Measurements from ENCODE around the gene LGALSL. TPM values are rescaled to one million over a fixed set of nuclear protein-coding genes. Genes with fewer than 3 reads are reported as not detected.
"Not testable (repeated sequence)": the region's sequence is repeated elsewhere in the genome, so short reads cannot be mapped to it uniquely, and the experiment has no call there.

The LGALSL gene
- total and polyA plus RNA-seq, 5 experiments from 2014 or later: 0.32 to 1.4 (median 0.73) TPM

DNA sequence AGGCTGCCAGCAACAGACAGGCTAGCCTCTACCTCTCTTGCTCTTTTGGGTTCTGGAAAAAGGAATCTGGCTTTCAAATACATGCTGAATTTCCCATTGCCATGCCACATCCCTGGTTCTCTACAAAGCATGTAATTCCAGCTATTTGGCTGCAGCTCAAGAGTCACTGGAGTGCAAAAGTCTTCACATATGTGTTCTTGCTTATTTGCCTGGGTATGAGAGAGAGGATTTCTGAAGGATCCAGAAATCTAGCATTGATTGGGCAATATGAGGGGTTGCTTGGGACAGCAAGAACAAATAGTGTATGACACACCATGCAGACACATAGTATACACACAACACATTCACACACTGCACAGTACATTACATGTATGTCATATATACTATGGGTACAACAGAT, 30.7 kb upstream of the LGALSL start:
- ATAC-seq: no peak
- Mint-ChIP-seq H3K27ac (no peak overlapping the region), H3K9me3 (no peaks in the 10 kb centered on the region), H3K27me3 (no peaks in the 10 kb centered on the region), H3K4me3 (no peak overlapping the region), H3K36me3 (no peaks in the 10 kb centered on the region), H3K4me1 (no peaks in the 10 kb centered on the region)
- no peak for DNase-seq
- POLR2A ChIA-PET: no interaction called here

GRCh38 chr2:64424416-64424987, 29.5 kb upstream of the LGALSL start:
- H3K36me3 Mint-ChIP-seq: no peaks in the 10 kb centered on the region
- no peaks in the 10 kb centered on the region for H3K9me3 Mint-ChIP-seq
- H3K27me3 Mint-ChIP-seq: peaks cover 0 to 5% (median 1%) of the 10 kb centered on the region in 5 donors
- ATAC-seq (no peak), DNase-seq (no peak)
- POLR2A ChIA-PET: no interaction called here
- H3K27ac Mint-ChIP-seq: no peak overlapping the region
- H3K4me3 Mint-ChIP-seq: no peak overlapping the region
- H3K4me1 Mint-ChIP-seq: no peaks in the 10 kb centered on the region

GRCh38 chr2:64426183-64426952, 27.6 kb upstream of the LGALSL start:
- Mint-ChIP-seq H3K4me1 (no peaks in the 10 kb centered on the region), H3K27me3 (peaks cover 0 to 7% (median 3%) of the 10 kb centered on the region in 5 donors), H3K9me3 (no peaks in the 10 kb centered on the region), H3K36me3 (peaks cover 0 to under 1% (median 0%) of the 10 kb centered on the region in 3 donors), H3K4me3 (no peak overlapping the region), H3K27ac (no peak overlapping the region)
- no peak for DNase-seq
- no peak for ATAC-seq
- POLR2A ChIA-PET: no interaction called here

DNA sequence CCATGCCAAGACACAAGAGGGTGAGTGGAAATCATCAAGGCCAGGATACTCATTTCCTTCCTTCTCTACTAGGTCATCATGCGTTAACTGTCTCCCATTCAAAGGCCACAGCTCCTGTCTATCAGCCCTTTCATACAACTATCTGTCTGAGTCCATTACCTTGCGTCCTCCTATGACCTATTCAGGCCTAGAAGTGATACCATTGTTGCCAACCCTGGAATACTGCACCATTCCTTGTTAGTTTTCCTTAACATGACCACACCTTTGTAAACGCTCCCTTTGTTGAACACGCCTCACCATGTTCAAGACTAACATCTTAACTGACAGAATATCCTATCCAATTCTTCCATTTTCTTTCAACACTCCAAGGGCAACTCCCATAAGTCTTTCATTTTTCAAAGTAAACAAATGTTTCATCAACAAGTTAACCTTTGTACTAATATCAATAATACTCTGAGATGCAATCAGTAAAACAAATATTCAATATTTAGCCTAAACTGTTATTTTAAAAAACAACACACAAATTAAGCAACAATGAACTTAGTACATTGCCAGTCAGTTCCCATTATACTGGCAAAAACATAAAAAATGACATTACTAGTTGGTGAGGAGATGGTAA, 19.8 kb upstream of the LGALSL start:
- Mint-ChIP-seq H3K4me1 (peaks cover 0 to 3% (median 0%) of the 10 kb centered on the region in 4 donors), H3K27me3 (peaks cover 17 to 43% (median 26%) of the 10 kb centered on the region in 5 donors)

GRCh38 chr2:64437883-64438282, 16.1 kb upstream of the LGALSL start:
- DNase-seq (no peak), ATAC-seq (no peak)
- Mint-ChIP-seq H3K27ac (no peak overlapping the region), H3K4me3 (no peak overlapping the region), H3K27me3 (peaks cover 25 to 62% (median 27%) of the 10 kb centered on the region in 5 donors), H3K36me3 (peaks cover 0 to 4% (median 0%) of the 10 kb centered on the region in 3 donors), H3K9me3 (no peaks in the 10 kb centered on the region), H3K4me1 (no peaks in the 10 kb centered on the region)
- POLR2A ChIA-PET: no interaction called here

More for the DNA sequence above, 19.8 kb upstream of the LGALSL start:
- no peak for DNase-seq
- Mint-ChIP-seq H3K4me3 (no peak overlapping the region), H3K36me3 (peaks cover 0 to 11% (median 4%) of the 10 kb centered on the region in 3 donors), H3K9me3 (peaks cover 0 to 5% (median 0%) of the 10 kb centered on the region in 9 donors), H3K27ac (no peak overlapping the region)
- no peak for ATAC-seq
- POLR2A ChIA-PET: no interaction called here

DNA sequence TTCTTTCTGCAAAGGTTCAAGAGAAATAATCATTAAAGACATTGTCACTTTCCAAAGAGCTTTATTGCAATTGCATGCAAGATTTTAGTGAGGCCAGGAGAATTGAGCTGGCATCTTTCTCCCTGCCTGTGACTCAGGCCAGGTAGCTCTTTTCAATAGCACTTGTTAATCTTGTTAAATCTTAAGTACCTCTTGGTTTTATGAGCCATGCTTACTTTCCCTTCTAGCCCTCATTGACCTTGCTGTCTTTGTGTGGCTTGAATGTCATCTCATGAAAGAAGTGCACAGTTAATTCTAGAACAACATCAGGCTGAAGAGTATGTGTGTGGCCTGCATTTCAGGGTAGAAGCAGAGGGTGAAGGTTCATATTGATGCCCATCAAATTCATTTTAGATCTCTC, 14.8 kb upstream of the LGALSL start:
- H3K36me3 Mint-ChIP-seq: no peaks in the 10 kb centered on the region
- H3K4me1 Mint-ChIP-seq: no peaks in the 10 kb centered on the region
- ATAC-seq: no peak
- H3K9me3 Mint-ChIP-seq: no peaks in the 10 kb centered on the region
- no peak overlapping the region for H3K4me3 Mint-ChIP-seq
- POLR2A ChIA-PET: interaction anchor here (0.6 kb wide), 2 partner anchors 55 to 597 kb away, joined by 4 read pairs; no protein-coding TSS in a partner anchor
- peaks cover 19 to 61% (median 28%) of the 10 kb centered on the region in 5 donors for H3K27me3 Mint-ChIP-seq
- DNase-seq: no peak
- no peak overlapping the region for H3K27ac Mint-ChIP-seq

- no peak for DNase-seq
- no peaks in the 10 kb centered on the region for H3K9me3 Mint-ChIP-seq
- POLR2A ChIA-PET: no interaction called here
- H3K27me3 Mint-ChIP-seq: peaks cover 16 to 56% (median 29%) of the 10 kb centered on the region in 5 donors
- ATAC-seq: no peak
- no peaks in the 10 kb centered on the region for H3K4me1 Mint-ChIP-seq
- no peak overlapping the region for H3K4me3 Mint-ChIP-seq
- no peaks in the 10 kb centered on the region for H3K36me3 Mint-ChIP-seq
- no peak overlapping the region for H3K27ac Mint-ChIP-seq
Measured at GRCh38 chr2:64440843-64441242, 13.1 kb upstream of the LGALSL start.

DNA sequence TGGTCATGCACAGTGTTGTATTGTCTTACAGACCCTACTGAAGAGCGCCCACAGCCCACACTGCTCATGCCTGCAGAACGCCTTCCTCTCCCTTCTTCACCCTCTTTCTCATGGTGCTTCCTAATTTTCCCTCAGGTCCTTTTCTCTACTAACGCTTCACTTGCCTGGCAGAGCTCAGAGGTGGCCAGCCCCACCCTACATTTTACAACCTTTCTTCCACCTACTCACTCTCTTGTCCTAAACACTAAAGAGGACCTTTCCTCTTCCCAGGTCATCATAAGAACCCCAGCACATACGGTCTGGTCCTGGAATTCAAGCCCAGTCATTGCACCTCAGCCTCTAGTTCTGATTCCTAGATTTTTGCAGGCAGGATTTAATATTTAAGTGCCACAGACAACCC, 11.7 kb upstream of the LGALSL start:
- POLR2A ChIA-PET: no interaction called here
- no peak for DNase-seq

DNA sequence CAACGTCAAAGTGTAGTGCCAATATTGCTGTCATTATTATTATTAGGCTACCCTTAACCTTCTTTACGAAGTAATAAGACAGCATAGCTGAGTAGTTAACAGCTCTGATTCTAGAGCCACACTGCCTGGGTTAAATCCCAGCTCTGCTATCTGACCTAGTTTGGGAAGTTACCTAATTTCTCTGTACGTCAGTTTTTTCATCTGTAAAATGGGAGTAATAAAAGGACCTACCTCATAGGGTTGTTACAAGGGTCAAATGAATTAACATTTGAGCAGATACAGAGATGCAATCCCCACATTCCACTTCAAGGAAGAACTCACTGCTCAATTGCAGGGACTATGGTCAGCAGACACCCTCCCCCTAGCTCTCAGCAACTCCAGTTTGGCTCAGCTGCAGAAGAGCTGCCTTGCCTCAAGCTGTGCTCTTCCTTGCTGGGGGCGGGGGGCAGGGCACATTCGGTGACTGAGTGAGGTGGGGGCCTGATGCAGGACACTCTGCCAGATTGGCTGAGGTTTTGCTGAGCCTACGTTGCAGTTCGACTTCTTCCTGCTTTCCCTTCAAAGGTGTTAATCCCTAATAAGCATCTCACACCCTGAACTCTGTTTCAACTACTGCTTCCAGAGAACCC, 11.0 kb upstream of the LGALSL start:
- Mint-ChIP-seq H3K27me3 (peaks cover 10 to 44% (median 24%) of the 10 kb centered on the region in 5 donors), H3K4me3 (no peak overlapping the region), H3K36me3 (no peaks in the 10 kb centered on the region), H3K9me3 (no peaks in the 10 kb centered on the region), H3K4me1 (no peaks in the 10 kb centered on the region), H3K27ac (no peak overlapping the region)
- POLR2A ChIA-PET: no interaction called here
- DNase-seq (no peak), ATAC-seq (no peak)

More for the DNA sequence above, 11.7 kb upstream of the LGALSL start:
- no peak overlapping the region for H3K27ac Mint-ChIP-seq
- H3K9me3 Mint-ChIP-seq: no peaks in the 10 kb centered on the region
- peaks cover 10 to 44% (median 24%) of the 10 kb centered on the region in 5 donors for H3K27me3 Mint-ChIP-seq
- no peak for ATAC-seq
- no peaks in the 10 kb centered on the region for H3K4me1 Mint-ChIP-seq
- no peak overlapping the region for H3K4me3 Mint-ChIP-seq
- no peaks in the 10 kb centered on the region for H3K36me3 Mint-ChIP-seq

GRCh38 chr2:64445970-64446369, 8.0 kb upstream of the LGALSL start:
- H3K9me3 Mint-ChIP-seq, ATAC-seq, H3K36me3 Mint-ChIP-seq, DNase-seq, H3K4me3 Mint-ChIP-seq, H3K4me1 Mint-ChIP-seq: not testable (repeated sequence)
- POLR2A ChIA-PET: interaction anchor here (0.7 kb wide), 1 partner anchor 343 kb away, joined by 3 read pairs; no protein-coding TSS in a partner anchor
- Mint-ChIP-seq H3K27ac (peak overlapping the region in 1 of 10 donors; percentile 83), H3K27me3 (peaks cover 7 to 22% (median 18%) of the 10 kb centered on the region in 5 donors)

- Mint-ChIP-seq H3K4me1 (no peaks in the 10 kb centered on the region), H3K27me3 (peaks cover 2 to 17% (median 13%) of the 10 kb centered on the region in 5 donors), H3K9me3 (no peaks in the 10 kb centered on the region), H3K36me3 (no peaks in the 10 kb centered on the region), H3K4me3 (no peak overlapping the region), H3K27ac (no peak overlapping the region)
- no peak for DNase-seq
- ATAC-seq: no peak
- POLR2A ChIA-PET: no interaction called here
Measured at GRCh38 chr2:64447317-64448040, 6.5 kb upstream of the LGALSL start.

DNA sequence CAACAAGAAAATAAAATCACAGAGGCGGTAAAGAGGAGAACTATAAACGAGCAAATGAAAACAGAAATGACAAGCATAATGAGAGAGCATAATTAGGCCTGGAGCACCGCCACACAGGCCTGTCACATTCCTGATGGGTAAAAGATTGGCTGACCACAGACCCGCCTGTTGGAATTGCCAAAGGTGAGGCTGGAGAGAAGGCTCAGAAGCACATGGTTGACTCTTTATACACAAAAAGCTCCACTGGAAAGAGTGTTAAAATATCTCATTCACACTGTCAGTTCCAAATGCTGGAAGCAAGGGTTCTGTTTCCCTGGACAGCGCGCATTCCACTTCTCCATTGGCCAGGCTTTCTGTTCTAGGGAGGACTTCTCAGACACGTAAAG, 5.9 kb upstream of the LGALSL start:
- H3K9me3 Mint-ChIP-seq: no peaks in the 10 kb centered on the region
- H3K4me1 Mint-ChIP-seq: no peaks in the 10 kb centered on the region
- no peak for DNase-seq
- H3K27ac Mint-ChIP-seq: no peak overlapping the region
- no peak overlapping the region for H3K4me3 Mint-ChIP-seq
- no peak for ATAC-seq
- H3K36me3 Mint-ChIP-seq: no peaks in the 10 kb centered on the region
- H3K27me3 Mint-ChIP-seq: peaks cover 0 to 13% (median 9%) of the 10 kb centered on the region in 5 donors
- POLR2A ChIA-PET: no interaction called here

Data from naive thymus-derived CD8-positive, alpha-beta T cell (primary cell).